Activated CD8-positive, alpha-beta memory T cell treated with anti-CD3 and anti-CD28 coated beads, Interleukin-2, amount 10 ng/mL, durations not matched to agents 7 days and 5 days (primary cell): Measurements from ENCODE around the gene ARIH1. TPM values are rescaled to one million over a fixed set of nuclear protein-coding genes. Genes with fewer than 3 reads are reported as not detected.

Experiments used
- ATAC-seq: fragments of 150-1000 bp; cut with Tn5 transposase; one replicate; pipeline ENCODE4 v1.10.0; 2021; ENCODE audit warnings: moderate library complexity
- CTCF ChIA-PET: fragments of 350-600 bp; sonication (Branson Sonifier 250); formaldehyde crosslinking; loops from one replicate; lab custom pipeline; 2021; ENCODE audit warnings: antibody characterized with exemption; lab: Charles Lee
- DNase-seq: peaks from one replicate; pipeline ENCODE4 v3.0.0-alpha.2; 2020
- H3K27ac Mint-ChIP-seq: one replicate; pipeline ENCODE4 v1.8.0; 2021; ENCODE audit warnings: mild to moderate bottlenecking, mixed read lengths
- H3K27me3 Mint-ChIP-seq: one replicate; pipeline ENCODE4 v1.8.0; 2021; ENCODE audit warnings: mixed read lengths
- H3K36me3 Mint-ChIP-seq: one replicate; pipeline ENCODE4 v1.8.0; 2021; ENCODE audit warnings: mild to moderate bottlenecking, mixed read lengths
- H3K4me1 Mint-ChIP-seq: one replicate; pipeline ENCODE4 v1.8.0; 2021; ENCODE audit warnings: mixed read lengths
- H3K4me3 Mint-ChIP-seq: one replicate; pipeline ENCODE4 v1.8.0; 2021; ENCODE audit warnings: mild to moderate bottlenecking, moderate library complexity, mixed read lengths
- H3K9me3 Mint-ChIP-seq: one replicate; pipeline ENCODE4 v1.8.0; 2022; ENCODE audit warnings: low read depth, mixed read lengths
- total RNA-seq, 2 experiments: library from RNA; stranded (reverse); gene quantifications; one replicate each; pipeline ENCODE4 v1.2.3, GENCODE V29; 2021

The ARIH1 gene
- total RNA-seq, 2 experiments from 2014 or later, result 134 to 143 TPM

GRCh38 chr15:72492733-72493132 is 18.6 kb downstream of the ARIH1 start:
- ATAC-seq (no peak), DNase-seq (no peak)
- peaks cover 20% of the 10 kb centered on the region for H3K4me1 Mint-ChIP-seq
- CTCF ChIA-PET, result interaction anchor here (0.9 to 1.8 kb wide), 3 partner anchors 15 to 179 kb away, joined by 3 to 5 read pairs (median 3); no protein-coding TSS in a partner anchor
- no peaks in the 10 kb centered on the region for H3K27me3 Mint-ChIP-seq
- peaks cover 6% of the 10 kb centered on the region for H3K36me3 Mint-ChIP-seq
- no peak overlapping the region for H3K27ac Mint-ChIP-seq
- no peaks in the 10 kb centered on the region for H3K9me3 Mint-ChIP-seq
- H3K4me3 Mint-ChIP-seq, result no peak overlapping the region

- H3K27me3 Mint-ChIP-seq, result no peaks in the 10 kb centered on the region
- ATAC-seq (no peak), DNase-seq (no peak)
- H3K27ac Mint-ChIP-seq, result no peak overlapping the region
- H3K4me3 Mint-ChIP-seq, result no peak overlapping the region
- H3K9me3 Mint-ChIP-seq, result no peaks in the 10 kb centered on the region
- H3K36me3 Mint-ChIP-seq, result peaks cover 6% of the 10 kb centered on the region
- CTCF ChIA-PET, result interaction anchor here (0.9 to 1.8 kb wide), 3 partner anchors 15 to 179 kb away, joined by 3 to 5 read pairs (median 3); no protein-coding TSS in a partner anchor
- H3K4me1 Mint-ChIP-seq, result peaks cover 18% of the 10 kb centered on the region
Measured at GRCh38 chr15:72493220-72493619, 19.1 kb downstream of the ARIH1 start.

GRCh38 chr15:72495007-72495406 is 20.9 kb downstream of the ARIH1 start:
- H3K36me3 Mint-ChIP-seq, result peaks cover 12% of the 10 kb centered on the region
- ATAC-seq (no peak), DNase-seq (no peak)
- no peak overlapping the region for H3K4me3 Mint-ChIP-seq
- H3K27me3 Mint-ChIP-seq, result no peaks in the 10 kb centered on the region
- CTCF ChIA-PET, result interaction anchor here (1.0 to 1.4 kb wide), 4 partner anchors 9 to 19 kb away, joined by 3 to 7 read pairs (median 3); no protein-coding TSS in a partner anchor
- no peak overlapping the region for H3K27ac Mint-ChIP-seq
- peaks cover 18% of the 10 kb centered on the region for H3K4me1 Mint-ChIP-seq
- H3K9me3 Mint-ChIP-seq, result no peaks in the 10 kb centered on the region

GRCh38 chr15:72496783-72497182 is 22.7 kb downstream of the ARIH1 start:
- H3K4me3 Mint-ChIP-seq, result no peak overlapping the region
- CTCF ChIA-PET, result no interaction called here
- no peaks in the 10 kb centered on the region for H3K9me3 Mint-ChIP-seq
- no peak overlapping the region for H3K27ac Mint-ChIP-seq
- ATAC-seq (no peak), DNase-seq (no peak)
- H3K27me3 Mint-ChIP-seq, result no peaks in the 10 kb centered on the region
- H3K36me3 Mint-ChIP-seq, result peaks cover 10% of the 10 kb centered on the region
- H3K4me1 Mint-ChIP-seq, result peaks cover 16% of the 10 kb centered on the region

GRCh38 chr15:72497402-72497801 is 23.3 kb downstream of the ARIH1 start:
- Mint-ChIP-seq H3K36me3 (peaks cover 10% of the 10 kb centered on the region), H3K27ac (no peak overlapping the region), H3K4me3 (no peak overlapping the region), H3K9me3 (no peaks in the 10 kb centered on the region), H3K4me1 (peaks cover 16% of the 10 kb centered on the region), H3K27me3 (no peaks in the 10 kb centered on the region)
- CTCF ChIA-PET, result interaction anchor here (0.9 kb wide), 1 partner anchor 12 kb away, joined by 3 read pairs; no protein-coding TSS in a partner anchor
- DNase-seq (no peak), ATAC-seq (no peak)

- peaks cover 35% of the 10 kb centered on the region for H3K4me1 Mint-ChIP-seq
- H3K27ac Mint-ChIP-seq, result no peak overlapping the region
- DNase-seq (no peak), ATAC-seq (no peak)
- CTCF ChIA-PET, result no interaction called here
- no peaks in the 10 kb centered on the region for H3K27me3 Mint-ChIP-seq
- no peaks in the 10 kb centered on the region for H3K9me3 Mint-ChIP-seq
- peaks cover 17% of the 10 kb centered on the region for H3K36me3 Mint-ChIP-seq
- H3K4me3 Mint-ChIP-seq, result no peak overlapping the region
Measured at GRCh38 chr15:72502220-72502809, 28.2 kb downstream of the ARIH1 start.

GRCh38 chr15:72503147-72503546 is 29.0 kb downstream of the ARIH1 start:
- no peak overlapping the region for H3K4me3 Mint-ChIP-seq
- no peaks in the 10 kb centered on the region for H3K27me3 Mint-ChIP-seq
- DNase-seq, result no peak
- ATAC-seq, result no peak
- H3K36me3 Mint-ChIP-seq, result peaks cover 17% of the 10 kb centered on the region
- H3K27ac Mint-ChIP-seq, result no peak overlapping the region
- CTCF ChIA-PET, result interaction anchor here (2.5 kb wide), 1 partner anchor 8 kb away, joined by 7 read pairs; no protein-coding TSS in a partner anchor
- H3K4me1 Mint-ChIP-seq, result peaks cover 31% of the 10 kb centered on the region
- H3K9me3 Mint-ChIP-seq, result no peaks in the 10 kb centered on the region

- H3K4me1 Mint-ChIP-seq, result peaks cover 36% of the 10 kb centered on the region
- H3K27ac Mint-ChIP-seq, result no peak overlapping the region
- DNase-seq, result no peak
- peaks cover 16% of the 10 kb centered on the region for H3K36me3 Mint-ChIP-seq
- H3K27me3 Mint-ChIP-seq, result no peaks in the 10 kb centered on the region
- H3K4me3 Mint-ChIP-seq, result no peak overlapping the region
- no peaks in the 10 kb centered on the region for H3K9me3 Mint-ChIP-seq
- ATAC-seq, result no peak
- CTCF ChIA-PET, result interaction anchor here (0.6 to 1.5 kb wide), 4 partner anchors 9 to 168 kb away, joined by 3 read pairs; no protein-coding TSS in a partner anchor
Measured at GRCh38 chr15:72507402-72508092, 33.4 kb downstream of the ARIH1 start.

GRCh38 chr15:72509484-72509883 is 35.4 kb downstream of the ARIH1 start:
- Mint-ChIP-seq H3K4me1 (peaks cover 23% of the 10 kb centered on the region), H3K36me3 (peaks cover 16% of the 10 kb centered on the region), H3K27ac (no peak overlapping the region), H3K27me3 (no peaks in the 10 kb centered on the region), H3K4me3 (no peak overlapping the region), H3K9me3 (no peaks in the 10 kb centered on the region)
- CTCF ChIA-PET, result interaction anchor here (1.3 kb wide), 1 partner anchor 12 kb away, joined by 3 read pairs; no protein-coding TSS in a partner anchor
- ATAC-seq (no peak), DNase-seq (no peak)

- Mint-ChIP-seq H3K27ac (no peak overlapping the region), H3K9me3 (no peaks in the 10 kb centered on the region), H3K4me1 (peaks cover 17% of the 10 kb centered on the region), H3K27me3 (no peaks in the 10 kb centered on the region), H3K36me3 (peaks cover 17% of the 10 kb centered on the region), H3K4me3 (no peak overlapping the region)
- CTCF ChIA-PET, result interaction anchor here (1.4 kb wide), 1 partner anchor 12 kb away, joined by 3 read pairs; no protein-coding TSS in a partner anchor
- no peak for ATAC-seq
- DNase-seq, result no peak
Measured at GRCh38 chr15:72511536-72511935, 37.4 kb downstream of the ARIH1 start.

GRCh38 chr15:72515591-72516389 is 41.7 kb downstream of the ARIH1 start:
- Mint-ChIP-seq H3K36me3 (peaks cover 16% of the 10 kb centered on the region), H3K4me3 (no peak overlapping the region), H3K27me3 (no peaks in the 10 kb centered on the region), H3K9me3 (no peaks in the 10 kb centered on the region), H3K4me1 (peaks cover 18% of the 10 kb centered on the region), H3K27ac (no peak overlapping the region)
- CTCF ChIA-PET, result interaction anchor here (1.0 to 1.8 kb wide), 2 partner anchors 8 to 17 kb away, joined by 3 read pairs; no protein-coding TSS in a partner anchor
- DNase-seq (no peak), ATAC-seq (no peak)

- Mint-ChIP-seq H3K36me3 (peaks cover 18% of the 10 kb centered on the region), H3K4me1 (peaks cover 18% of the 10 kb centered on the region), H3K4me3 (no peak overlapping the region), H3K27ac (no peak overlapping the region), H3K27me3 (no peaks in the 10 kb centered on the region), H3K9me3 (no peaks in the 10 kb centered on the region)
- DNase-seq (no peak), ATAC-seq (no peak)
- CTCF ChIA-PET, result interaction anchor here (1.0 to 1.2 kb wide), 2 partner anchors 9 to 10 kb away, joined by 3 read pairs; no protein-coding TSS in a partner anchor
Measured at GRCh38 chr15:72516777-72517176, 42.6 kb downstream of the ARIH1 start.

GRCh38 chr15:72521682-72522081 is 47.6 kb downstream of the ARIH1 start:
- no peaks in the 10 kb centered on the region for H3K9me3 Mint-ChIP-seq
- H3K27ac Mint-ChIP-seq, result no peak overlapping the region
- DNase-seq (no peak), ATAC-seq (no peak)
- peaks cover 4% of the 10 kb centered on the region for H3K4me1 Mint-ChIP-seq
- H3K4me3 Mint-ChIP-seq, result no peak overlapping the region
- CTCF ChIA-PET, result no interaction called here
- H3K36me3 Mint-ChIP-seq, result peaks cover 24% of the 10 kb centered on the region
- no peaks in the 10 kb centered on the region for H3K27me3 Mint-ChIP-seq
